DMS114 treated with DMSO at 0.1 percent for 48 hours (cell line): ENCODE measurements around the gene PRR7.
"Not testable (repeated sequence)": the region's sequence is repeated elsewhere in the genome, so short reads cannot be mapped to it uniquely, and the experiment has no call there.

ENCODE experiments used
- DNase-seq: peaks from one replicate; lab custom pipeline; 2025; ENCODE audit not compliant: unreplicated experiment; lab: John Stamatoyannopoulos, UW

PRR7 gene

DNA sequence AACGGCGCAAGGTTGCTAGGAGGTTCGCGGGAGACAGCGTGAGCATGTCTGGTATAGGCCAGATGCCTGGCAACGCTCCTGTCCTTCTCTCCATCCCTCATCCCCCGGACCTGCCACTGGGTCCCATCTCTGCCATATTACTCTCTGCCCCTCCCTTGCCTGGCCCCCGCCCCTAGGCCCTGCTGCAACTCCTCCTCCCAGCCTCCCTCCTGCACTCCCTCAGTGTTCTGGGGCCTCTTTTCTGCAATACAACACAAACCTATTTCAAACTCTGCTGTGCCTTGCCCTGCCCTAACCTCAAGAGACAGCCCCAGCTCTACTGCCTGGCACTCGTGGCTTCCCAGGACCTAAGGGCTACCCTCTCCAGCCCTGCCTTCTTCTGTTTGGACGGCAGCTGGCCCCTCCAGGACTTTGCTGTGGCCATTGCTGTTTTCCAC lies 35.8 kb downstream of the PRR7 start:
- DNase-seq: no peak

- DNase-seq: no peak
These were observed 36.4 kb downstream of the PRR7 start for GRCh38 chr5:177483042-177483441.

DNA sequence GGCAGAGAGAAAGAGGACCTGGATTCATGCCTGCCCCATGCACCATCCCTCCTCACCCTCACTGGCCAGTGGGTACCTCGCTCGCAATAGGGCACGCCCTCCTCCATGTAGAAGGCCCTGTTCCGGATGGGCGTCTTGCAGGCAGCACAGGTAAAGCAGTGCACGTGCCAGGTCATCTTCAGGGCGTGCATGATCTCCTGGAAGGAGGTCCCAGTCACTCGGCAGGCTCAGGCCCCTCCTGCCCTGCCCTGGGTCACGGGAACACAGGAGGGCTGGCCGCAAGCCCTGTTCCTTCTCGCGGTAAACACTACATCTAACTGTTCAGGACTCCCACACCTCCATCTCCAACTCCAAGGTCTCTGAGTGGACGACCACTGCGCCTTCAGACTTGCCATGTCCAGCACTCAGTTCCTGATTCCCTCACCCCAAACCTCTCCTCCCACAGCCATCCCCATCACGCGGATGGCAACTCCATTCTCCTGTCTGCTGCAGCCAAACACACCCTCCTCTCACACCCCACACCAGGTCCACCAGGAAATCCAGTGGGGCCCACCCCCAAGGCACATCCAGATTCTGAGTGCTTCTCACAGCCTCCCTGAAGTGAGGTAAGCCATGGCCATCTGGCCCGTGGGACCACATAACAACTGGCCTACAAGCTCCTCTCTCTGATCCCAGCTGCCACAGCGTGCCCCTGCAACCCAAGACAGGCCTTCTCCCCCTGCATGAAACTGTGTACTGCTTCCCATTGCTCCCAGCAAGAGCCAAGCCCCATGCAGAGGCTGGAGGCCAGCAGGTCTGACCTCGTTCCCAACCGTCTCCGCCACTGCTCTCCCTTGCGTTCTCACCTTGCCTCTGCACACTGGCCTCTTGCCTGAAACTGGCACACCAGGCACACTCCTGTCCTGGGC lies 37.6 kb downstream of the PRR7 start:
- DNase-seq: no peak

DNA sequence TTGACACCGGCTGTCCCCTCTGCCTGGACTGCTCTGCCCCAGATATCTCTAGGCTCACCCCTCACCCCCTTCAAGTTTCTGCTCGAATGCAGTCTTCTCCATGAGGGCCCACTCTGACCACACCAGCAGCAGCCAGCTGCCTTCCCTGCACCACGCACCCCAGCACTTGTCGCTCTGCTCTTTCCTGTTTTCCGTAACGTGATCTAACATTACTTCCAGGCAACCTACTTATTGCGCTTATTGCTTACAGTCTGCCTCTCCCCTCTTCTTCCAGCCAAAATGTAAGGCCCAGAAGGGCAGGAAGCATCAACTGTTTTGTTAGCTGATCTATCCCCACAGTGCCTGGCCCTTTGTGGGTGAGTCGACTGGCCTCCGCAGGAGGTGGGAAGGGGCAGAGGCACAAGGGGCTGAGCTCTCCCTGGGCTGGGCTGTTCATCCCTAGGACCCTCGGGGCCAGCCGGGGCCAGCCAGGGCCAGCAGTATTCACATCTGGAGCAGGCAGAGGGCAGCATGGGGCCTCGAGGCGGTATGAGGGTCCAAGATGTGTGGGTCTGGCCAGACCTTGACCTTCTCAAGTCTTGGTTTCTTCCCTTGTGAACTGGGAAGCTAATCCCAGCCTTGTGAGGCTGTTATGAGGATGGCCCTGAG lies 38.4 kb downstream of the PRR7 start:
- DNase-seq: no peak

DNA sequence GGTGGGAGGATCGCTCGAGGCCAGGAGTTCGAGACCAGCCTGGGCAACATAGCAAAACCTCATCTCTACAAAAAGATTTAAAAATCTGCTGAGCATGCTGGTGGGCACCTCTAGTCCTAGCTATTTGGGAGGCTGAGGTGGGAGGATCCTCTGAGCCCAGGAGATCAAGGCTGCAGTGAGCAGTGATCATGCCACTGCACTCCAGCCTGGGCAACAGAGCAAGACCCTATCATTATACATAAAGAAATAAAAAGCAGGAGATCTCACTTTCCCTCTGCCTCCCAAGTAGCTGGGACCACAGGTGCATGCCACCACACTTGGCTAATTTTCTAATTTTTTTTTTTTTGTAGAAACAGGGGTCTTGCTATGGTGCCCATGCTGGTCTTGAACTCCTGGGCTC lies 39.1 kb downstream of the PRR7 start:
- not testable (repeated sequence) for DNase-seq

GRCh38 chr5:177486256-177486655 lies 39.6 kb downstream of the PRR7 start:
- no peak for DNase-seq

GRCh38 chr5:177487144-177487543 lies 40.5 kb downstream of the PRR7 start:
- DNase-seq: no peak

DNA sequence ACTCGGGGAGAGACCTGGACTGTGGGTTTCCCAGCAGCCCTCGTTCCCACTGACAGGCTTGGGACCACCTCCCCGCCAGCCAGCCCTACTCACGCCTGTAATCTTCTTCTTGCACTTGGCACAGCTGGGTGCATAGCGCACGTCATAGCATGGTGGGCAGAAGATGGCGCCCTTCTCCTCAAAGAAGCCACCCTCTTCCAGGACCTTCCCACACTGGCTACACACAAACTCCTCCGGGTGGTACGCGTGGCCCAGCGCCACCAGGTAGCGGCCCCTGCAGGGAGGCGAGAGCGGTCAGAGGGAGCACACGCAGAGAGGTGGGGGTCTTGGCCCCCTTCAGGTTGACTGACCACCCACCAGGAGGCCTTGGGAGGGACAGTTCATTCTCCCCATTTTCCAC lies 41.4 kb downstream of the PRR7 start:
- DNase-seq: no peak

DNA sequence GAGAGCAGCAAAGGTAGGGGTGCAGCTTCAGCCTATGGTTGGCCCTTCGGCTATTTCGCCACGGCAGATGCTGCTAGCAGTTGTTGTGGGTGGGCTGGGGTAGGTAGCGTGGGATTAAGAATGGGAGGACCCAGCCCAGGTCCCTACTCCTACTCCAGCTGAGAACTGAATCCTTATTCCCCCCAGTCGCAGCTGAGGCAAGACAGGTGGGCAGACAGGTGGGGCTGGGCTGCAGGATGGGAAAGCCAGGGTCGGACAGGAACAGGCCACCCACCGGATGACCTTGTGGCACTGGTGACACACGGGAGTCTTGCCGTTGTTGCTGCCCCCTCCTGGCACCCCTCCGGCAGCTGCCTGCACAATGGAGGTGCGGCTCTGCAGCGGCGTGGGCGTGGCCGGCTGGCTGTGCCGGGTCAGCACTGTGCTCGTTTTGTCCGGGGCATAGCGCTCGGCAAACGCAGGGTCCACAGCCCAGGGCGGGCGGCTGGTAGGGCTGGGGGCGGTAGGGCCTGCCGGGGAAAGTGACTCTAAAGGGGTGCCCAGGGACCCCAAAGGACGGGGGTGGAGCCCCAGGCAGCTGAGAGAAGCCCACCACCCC lies 42.6 kb downstream of the PRR7 start:
- DNase-seq: no peak

DNA sequence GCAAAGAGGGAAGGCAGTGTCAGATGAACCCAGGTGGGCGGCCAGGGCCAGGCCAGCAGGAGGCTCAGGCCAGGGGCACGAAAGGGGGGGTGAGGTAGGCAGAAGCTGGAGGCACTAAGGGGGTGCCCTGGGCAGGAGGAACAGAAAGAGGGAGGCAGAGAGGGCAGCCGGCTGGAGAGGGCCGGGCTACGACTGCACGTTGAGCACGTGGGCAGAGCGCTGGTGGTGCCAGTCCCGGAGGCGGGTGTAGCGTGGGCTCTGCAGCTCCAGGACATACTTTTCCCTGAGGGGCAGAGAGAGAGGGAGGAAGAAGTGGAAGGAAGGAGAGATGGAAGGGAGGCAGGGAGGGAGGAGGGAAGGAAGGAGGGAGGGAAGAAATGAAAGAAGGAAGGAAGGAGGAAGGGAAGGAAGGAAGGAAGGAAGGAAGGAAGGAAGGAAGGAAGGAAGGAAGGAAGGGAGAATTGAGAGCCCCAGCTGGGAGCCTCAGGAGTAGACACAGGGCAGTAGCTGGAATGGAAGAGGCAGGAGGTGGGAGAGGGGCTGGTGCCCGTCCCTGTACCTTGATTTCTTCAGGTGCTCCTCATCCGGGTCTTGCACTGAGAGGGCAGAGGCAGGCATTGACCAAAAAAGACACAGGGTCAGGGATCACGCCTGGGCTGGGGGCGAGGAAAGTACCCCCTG lies 43.8 kb downstream of the PRR7 start:
- no peak for DNase-seq

- DNase-seq: no peak
These were observed 44.4 kb downstream of the PRR7 start for GRCh38 chr5:177490992-177491391.

- peak; percentile 22 for DNase-seq
These were observed 44.9 kb downstream of the PRR7 start for GRCh38 chr5:177491429-177491945.

- no peak for DNase-seq
These were observed 45.6 kb downstream of the PRR7 start for GRCh38 chr5:177491983-177492746.

- DNase-seq: no peak
These were observed 46.2 kb downstream of the PRR7 start for GRCh38 chr5:177492841-177493240.

- no peak for DNase-seq
These were observed 47.3 kb downstream of the PRR7 start for GRCh38 chr5:177493795-177494345.

- DNase-seq: no peak
These were observed 48.0 kb downstream of the PRR7 start for GRCh38 chr5:177494346-177495195.

DNA sequence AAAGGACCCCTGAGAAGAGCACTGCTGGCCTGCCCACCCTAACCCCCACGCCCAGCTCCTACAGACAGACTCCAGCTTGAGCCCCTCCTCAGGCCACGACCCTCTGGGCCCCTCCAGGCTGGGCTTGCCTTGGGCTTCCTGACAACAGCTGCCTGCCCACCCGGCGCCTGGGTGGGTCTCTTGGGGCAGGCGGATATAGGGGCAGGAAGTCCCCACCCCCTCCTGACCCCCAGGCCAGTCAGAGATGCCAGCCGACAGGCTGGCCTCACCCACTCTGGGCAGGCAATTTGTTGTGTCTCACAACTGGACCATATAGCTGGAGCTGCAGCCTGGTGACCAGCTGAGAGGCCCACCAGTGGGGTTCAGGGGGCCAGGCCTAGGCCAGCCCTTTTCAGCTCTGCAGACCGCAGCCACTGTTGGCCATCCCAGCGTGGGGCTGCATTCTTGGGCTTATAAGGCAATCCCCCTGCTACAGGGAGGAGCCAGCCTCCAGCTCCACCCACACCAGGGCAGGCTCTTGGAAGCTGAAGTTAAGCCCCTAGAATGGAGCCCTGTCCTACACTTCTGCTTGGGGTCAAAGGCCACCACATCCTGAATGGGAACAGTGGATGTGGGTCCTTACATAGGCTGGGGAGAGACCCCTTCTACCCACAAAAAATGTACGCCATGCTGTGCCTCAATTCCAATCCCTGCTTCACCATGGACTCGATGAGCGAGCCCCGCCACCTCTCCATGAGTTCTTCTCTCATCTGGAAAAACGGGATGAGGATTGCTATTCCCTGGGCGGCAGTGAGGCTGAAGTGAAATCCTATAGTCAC lies 48.8 kb downstream of the PRR7 start:
- no peak for DNase-seq

DNA sequence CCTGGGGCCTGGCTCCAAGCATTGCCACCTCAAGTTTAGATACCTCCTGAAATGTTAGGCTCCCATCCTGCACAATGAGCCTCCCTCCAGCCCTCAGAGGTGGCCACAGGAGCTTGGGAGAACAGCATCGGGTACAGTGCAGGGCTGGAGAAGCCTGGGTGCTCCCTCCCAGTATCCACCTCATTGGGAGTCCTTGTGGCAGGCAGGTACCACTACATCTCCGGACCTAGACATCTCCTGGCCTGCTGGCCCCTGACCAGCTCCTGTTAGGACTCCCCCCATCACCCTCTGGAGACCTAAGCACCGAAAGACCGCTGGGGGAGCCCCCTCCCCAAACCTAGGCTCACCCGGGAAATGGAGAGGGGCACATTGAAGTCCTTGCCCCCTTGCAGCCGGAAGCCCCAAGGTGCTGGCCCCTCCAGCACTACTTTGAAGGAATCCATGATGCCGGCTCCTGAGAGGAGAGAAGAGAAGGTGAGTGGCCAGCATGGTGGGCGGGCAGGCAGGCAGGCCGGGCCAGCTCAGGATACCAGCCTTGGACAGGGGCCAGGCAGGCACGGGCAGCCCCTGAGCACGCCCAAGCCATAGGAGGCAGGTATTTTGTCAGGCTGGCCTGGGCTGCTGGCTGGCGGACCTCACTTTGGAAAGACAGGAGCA lies 49.6 kb downstream of the PRR7 start:
- peak; percentile 17 for DNase-seq
